Activated gamma-delta T cell treated with anti-CD3 and anti-CD28 coated beads, Interleukin-2, amount 50 U/mL, for 16 hours (primary cell): ENCODE data around the gene LIF.

ENCODE experiments used
- DNase-seq: peaks from one replicate; pipeline ENCODE4 v3.0.0-alpha.2; 2020; ENCODE audit warnings: low read depth

LIF gene

GRCh38 chr22:30245985-30246813, at the start of gene LIF:
TSS of gene LIF (minus strand) at chr22:30246759. CDS start at chr22:30246695, 64 bp downstream.
- DNase-seq = peak; percentile 33

GRCh38 chr22:30296324-30296723, 49.8 kb upstream of the LIF start:
- no peak for DNase-seq

- no peak for DNase-seq
Observed at GRCh38 chr22:30295576-30295975, 49.0 kb upstream of the LIF start.

GRCh38 chr22:30294830-30295229, 48.3 kb upstream of the LIF start:
- no peak for DNase-seq

- DNase-seq = no peak
Observed at GRCh38 chr22:30294066-30294465, 47.5 kb upstream of the LIF start.

- no peak for DNase-seq
Observed at GRCh38 chr22:30293026-30293425, 46.5 kb upstream of the LIF start.

- DNase-seq = no peak
Observed at GRCh38 chr22:30292069-30292970, 45.8 kb upstream of the LIF start.

GRCh38 chr22:30291058-30291892, 44.7 kb upstream of the LIF start:
- DNase-seq = no peak

- DNase-seq = no peak
Observed at GRCh38 chr22:30290342-30291057, 43.9 kb upstream of the LIF start.

GRCh38 chr22:30289980-30290313, 43.4 kb upstream of the LIF start:
- no peak for DNase-seq

GRCh38 chr22:30289141-30289979, 42.8 kb upstream of the LIF start, which contains the start of gene CASTOR1:
TSS of gene CASTOR1 (minus strand) at chr22:30289505. CDS start at chr22:30289497, 8 bp downstream.
- peak; percentile 79 for DNase-seq

GRCh38 chr22:30288419-30289140, 42.0 kb upstream of the LIF start:
- DNase-seq = no peak

- peak; percentile 87 for DNase-seq
Observed at GRCh38 chr22:30287648-30288418, 41.3 kb upstream of the LIF start.

- DNase-seq = peak; percentile 84
Observed at GRCh38 chr22:30286813-30287647, 40.5 kb upstream of the LIF start.

- no peak for DNase-seq
Observed at GRCh38 chr22:30286331-30286730, 39.8 kb upstream of the LIF start.

- DNase-seq = no peak
Observed at GRCh38 chr22:30285846-30286200, 39.3 kb upstream of the LIF start.

GRCh38 chr22:30285176-30285845, 38.8 kb upstream of the LIF start:
- DNase-seq = no peak

GRCh38 chr22:30284666-30285065, 38.1 kb upstream of the LIF start:
- no peak for DNase-seq
